Heart left ventricle (tissue), 13 donors: ENCODE measurements around the gene ZDHHC4.

Experiments
- POLR2A ChIP-seq, 2 donors: fragments of 450-650 bp; IDR thresholded peaks; one replicate each; pipeline ENCODE4 v1.6.1; 2017; ENCODE audit warnings: antibody characterized with exemption in 2 of 2, mild to moderate bottlenecking in 2 of 2, moderate library complexity in 2 of 2
- TF ChIP-seq, protein P1 (sequence below), 12 donors: fragments of 200-600 bp; sonication (generic) in 4 of 12; IDR thresholded peaks; one replicate each; pipeline versions ENCODE4 v1.5.0 to v1.8.0; 2018 to 2022; ENCODE audit warnings: antibody characterized with exemption in 12 of 12, mild to moderate bottlenecking in 5 of 12
- donor health status: ischemic (EF 13 %, LVEDD 7.1; RV severe dilation, severe dysfunction).
- donor health status: DM: no; HTN: yes; CAD: no.
- donor health status: DM: no; HTN: no; CAD: no.
- donor health status: ischemic (EF 25% LVEDD 6.9; RV normal size, moderate dysfunction).
- donor health status: ischemic (EF 25% LVEDD 5.7; RV mildly dilated, moderate dysfunction).
- donor health status: ischemic (EF 35%, LVEDD 5.7; RV mildly dilated, moderate dysfunction).
- donor health status: nonischemic (EF 11% LVEDD 7.7; RV severe dilation, severe dysfunction).
- donor health status: DM: yes; HTN: yes; CAD: no.
- donor health status: PGD.
- donor health status: ischemic (EF 29% LVEDD 5.4; RV normal size, mild dysfunction).
- donor health status: nonischemic (EF 23%, LVEDD 6.1; RV moderate dilation, normal function).

DNA sequence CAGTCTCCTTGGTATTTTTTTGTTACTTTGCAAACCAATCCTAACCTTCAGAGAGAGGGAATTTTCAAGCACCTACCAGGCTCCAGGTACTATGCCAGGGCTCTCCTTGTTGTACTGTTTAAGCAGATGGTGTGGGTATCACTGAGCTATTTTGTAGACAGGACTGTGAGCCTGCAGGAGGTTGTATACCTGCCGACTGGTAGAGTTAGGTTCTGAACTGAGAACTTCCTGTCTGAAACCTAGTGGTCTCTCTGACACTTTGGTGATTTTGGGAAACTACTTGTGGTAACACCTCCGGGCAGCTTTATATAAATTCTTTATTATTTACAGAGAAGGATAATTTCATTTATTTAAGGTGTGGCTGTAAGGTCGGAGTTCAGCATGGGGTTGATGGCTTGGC, 42.7 kb downstream of the ZDHHC4 start:
- no peak for TF ChIP-seq POLR2A (IDR thresholded peaks at IDR 0.05)
- TF ChIP-seq, protein P1, sequence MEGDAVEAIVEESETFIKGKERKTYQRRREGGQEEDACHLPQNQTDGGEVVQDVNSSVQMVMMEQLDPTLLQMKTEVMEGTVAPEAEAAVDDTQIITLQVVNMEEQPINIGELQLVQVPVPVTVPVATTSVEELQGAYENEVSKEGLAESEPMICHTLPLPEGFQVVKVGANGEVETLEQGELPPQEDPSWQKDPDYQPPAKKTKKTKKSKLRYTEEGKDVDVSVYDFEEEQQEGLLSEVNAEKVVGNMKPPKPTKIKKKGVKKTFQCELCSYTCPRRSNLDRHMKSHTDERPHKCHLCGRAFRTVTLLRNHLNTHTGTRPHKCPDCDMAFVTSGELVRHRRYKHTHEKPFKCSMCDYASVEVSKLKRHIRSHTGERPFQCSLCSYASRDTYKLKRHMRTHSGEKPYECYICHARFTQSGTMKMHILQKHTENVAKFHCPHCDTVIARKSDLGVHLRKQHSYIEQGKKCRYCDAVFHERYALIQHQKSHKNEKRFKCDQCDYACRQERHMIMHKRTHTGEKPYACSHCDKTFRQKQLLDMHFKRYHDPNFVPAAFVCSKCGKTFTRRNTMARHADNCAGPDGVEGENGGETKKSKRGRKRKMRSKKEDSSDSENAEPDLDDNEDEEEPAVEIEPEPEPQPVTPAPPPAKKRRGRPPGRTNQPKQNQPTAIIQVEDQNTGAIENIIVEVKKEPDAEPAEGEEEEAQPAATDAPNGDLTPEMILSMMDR (IDR thresholded peaks at IDR 0.05), result no peak
